ENCODE measurements around the gene COL21A1. TPM values are rescaled to one million over a fixed set of nuclear protein-coding genes. Genes with fewer than 3 reads are reported as not detected.

The COL21A1 gene
- total RNA-seq, 2 experiments from 2014 or later = not detected

GRCh38 chr6:56140090-56140489 lies 107.3 kb downstream of the COL21A1 start:
- Mint-ChIP-seq H3K9me3 (peaks cover 15% of the 10 kb centered on the region), H3K36me3 (ENCODE audit: low read depth) (no peaks in the 10 kb centered on the region), H3K4me1 (ENCODE audit: low read depth) (no peaks in the 10 kb centered on the region), H3K4me3 (no peak overlapping the region), H3K27me3 (ENCODE audit: low read depth) (no peaks in the 10 kb centered on the region), H3K27ac (no peak overlapping the region)
- DNase-seq = no peak
- intact Hi-C loops (cut with micrococcal nuclease) = no loop called here
- CTCF ChIA-PET = no interaction called here

DNA sequence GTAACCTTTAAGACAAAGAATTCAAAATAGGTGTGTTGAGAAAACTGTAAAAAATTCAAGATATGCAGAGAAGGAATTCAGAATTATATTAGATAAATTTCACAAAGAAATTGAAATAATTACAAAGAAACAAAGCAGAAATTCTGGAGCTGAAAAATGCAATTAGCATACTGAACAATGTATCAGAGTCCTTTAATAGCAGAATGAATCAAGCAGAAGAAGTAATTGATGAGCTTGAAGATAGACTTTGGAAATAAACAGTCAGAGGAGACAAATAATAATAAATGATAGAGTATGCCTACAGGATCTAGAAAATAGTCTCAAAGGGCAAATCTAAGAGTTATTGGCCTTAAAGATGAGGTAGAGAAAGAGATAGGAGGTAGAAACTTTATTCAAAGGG lies 131.7 kb downstream of the COL21A1 start:
- Mint-ChIP-seq H3K4me1 (ENCODE audit: low read depth) (no peaks in the 10 kb centered on the region), H3K36me3 (ENCODE audit: low read depth) (no peaks in the 10 kb centered on the region), H3K27me3 (ENCODE audit: low read depth) (no peaks in the 10 kb centered on the region), H3K27ac (no peak overlapping the region), H3K9me3 (peaks cover 11% of the 10 kb centered on the region), H3K4me3 (no peak overlapping the region)
- intact Hi-C loops (cut with micrococcal nuclease) = no loop called here
- DNase-seq = no peak
- CTCF ChIA-PET = no interaction called here

GRCh38 chr6:56109149-56109548 lies 138.2 kb downstream of the COL21A1 start:
- peaks cover 2% of the 10 kb centered on the region for H3K9me3 Mint-ChIP-seq
- no peaks in the 10 kb centered on the region for H3K36me3 Mint-ChIP-seq (ENCODE audit: low read depth)
- CTCF ChIA-PET = no interaction called here
- H3K4me3 Mint-ChIP-seq = no peak overlapping the region
- H3K27me3 Mint-ChIP-seq (ENCODE audit: low read depth) = no peaks in the 10 kb centered on the region
- intact Hi-C loops (cut with micrococcal nuclease) = no loop called here
- DNase-seq = no peak
- no peak overlapping the region for H3K27ac Mint-ChIP-seq
- no peaks in the 10 kb centered on the region for H3K4me1 Mint-ChIP-seq (ENCODE audit: low read depth)

DNA sequence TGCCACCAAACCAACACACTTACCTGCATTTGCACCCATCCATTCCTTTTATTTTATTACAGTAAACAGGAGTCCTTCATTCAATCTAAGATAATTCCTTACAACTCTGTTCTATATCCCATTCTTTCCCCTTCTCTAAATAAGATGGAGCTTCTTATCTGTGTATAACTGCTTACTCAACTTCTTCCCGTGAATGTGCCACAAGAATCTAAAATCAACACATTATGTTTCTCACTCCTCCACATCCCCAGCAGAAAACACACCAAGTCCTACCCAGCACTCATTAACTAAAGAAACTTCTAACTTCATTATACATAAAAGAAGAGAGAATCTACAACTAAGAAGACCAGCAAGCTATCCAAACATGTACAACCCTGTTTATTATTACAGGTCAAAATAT lies 141.1 kb downstream of the COL21A1 start:
- intact Hi-C loops (cut with micrococcal nuclease) = no loop called here
- Mint-ChIP-seq H3K9me3 (peaks cover 2% of the 10 kb centered on the region), H3K27me3 (ENCODE audit: low read depth) (no peaks in the 10 kb centered on the region), H3K4me1 (ENCODE audit: low read depth) (no peaks in the 10 kb centered on the region), H3K36me3 (ENCODE audit: low read depth) (no peaks in the 10 kb centered on the region), H3K4me3 (no peak overlapping the region), H3K27ac (no peak overlapping the region)
- CTCF ChIA-PET = no interaction called here
- no peak for DNase-seq

GRCh38 chr6:56104591-56104990 lies 142.8 kb downstream of the COL21A1 start:
- Mint-ChIP-seq H3K27me3 (ENCODE audit: low read depth) (no peaks in the 10 kb centered on the region), H3K27ac (no peak overlapping the region), H3K4me1 (ENCODE audit: low read depth) (no peaks in the 10 kb centered on the region), H3K9me3 (peaks cover 5% of the 10 kb centered on the region), H3K36me3 (ENCODE audit: low read depth) (no peaks in the 10 kb centered on the region), H3K4me3 (no peak overlapping the region)
- intact Hi-C loops (cut with micrococcal nuclease) = no loop called here
- CTCF ChIA-PET = no interaction called here
- DNase-seq = no peak

DNA sequence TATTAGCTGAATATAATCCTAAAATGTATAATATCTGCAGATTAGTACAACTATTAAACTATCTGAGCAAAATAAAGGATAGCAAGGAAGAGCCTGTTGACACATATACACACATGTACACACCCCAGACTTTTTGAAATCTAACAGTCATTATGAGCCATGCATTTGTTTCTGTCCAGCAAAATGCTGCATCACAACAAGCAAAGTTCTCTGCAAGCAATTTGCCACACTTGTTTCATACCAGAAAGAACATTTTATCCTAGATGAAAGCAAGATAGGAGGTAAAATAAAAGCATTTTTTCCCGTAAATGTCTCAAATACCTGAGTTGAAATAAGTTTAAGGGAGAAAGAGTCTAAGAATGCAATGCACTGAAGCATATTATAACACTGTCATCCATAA lies 145.2 kb downstream of the COL21A1 start:
- Mint-ChIP-seq H3K9me3 (peaks cover 7% of the 10 kb centered on the region), H3K27ac (no peak overlapping the region), H3K4me3 (no peak overlapping the region), H3K4me1 (ENCODE audit: low read depth) (no peaks in the 10 kb centered on the region), H3K36me3 (ENCODE audit: low read depth) (no peaks in the 10 kb centered on the region), H3K27me3 (ENCODE audit: low read depth) (no peaks in the 10 kb centered on the region)
- intact Hi-C loops (cut with micrococcal nuclease) = no loop called here
- no peak for DNase-seq
- CTCF ChIA-PET = interaction anchor here (0.6 kb wide), 1 partner anchor 206 kb away, joined by 4 read pairs; no protein-coding TSS in a partner anchor

DNA sequence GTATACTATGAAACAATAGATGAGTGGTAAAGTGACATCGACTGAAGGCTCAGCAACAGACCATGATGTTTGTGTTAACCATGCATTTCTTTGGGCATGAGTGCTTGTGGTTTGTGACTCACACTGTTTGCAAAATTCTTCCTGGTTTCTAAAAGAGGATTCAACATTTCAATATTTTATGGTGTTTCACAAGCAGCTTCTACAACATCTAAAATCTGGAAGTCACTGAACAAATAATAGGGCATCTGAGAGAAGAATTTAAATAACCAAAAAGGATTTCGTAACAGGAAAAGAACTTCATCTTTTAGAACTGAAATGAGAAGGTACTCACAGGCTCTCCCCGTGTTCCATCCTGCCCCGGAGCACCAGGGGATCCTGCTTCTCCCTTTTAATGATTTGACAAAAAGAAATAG lies 146.2 kb downstream of the COL21A1 start:
- Mint-ChIP-seq H3K9me3 (peaks cover 5% of the 10 kb centered on the region), H3K4me1 (ENCODE audit: low read depth) (no peaks in the 10 kb centered on the region), H3K27ac (no peak overlapping the region), H3K27me3 (ENCODE audit: low read depth) (no peaks in the 10 kb centered on the region), H3K36me3 (ENCODE audit: low read depth) (no peaks in the 10 kb centered on the region), H3K4me3 (no peak overlapping the region)
- CTCF ChIA-PET = no interaction called here
- no peak for DNase-seq
- intact Hi-C loops (cut with micrococcal nuclease) = no loop called here

DNA sequence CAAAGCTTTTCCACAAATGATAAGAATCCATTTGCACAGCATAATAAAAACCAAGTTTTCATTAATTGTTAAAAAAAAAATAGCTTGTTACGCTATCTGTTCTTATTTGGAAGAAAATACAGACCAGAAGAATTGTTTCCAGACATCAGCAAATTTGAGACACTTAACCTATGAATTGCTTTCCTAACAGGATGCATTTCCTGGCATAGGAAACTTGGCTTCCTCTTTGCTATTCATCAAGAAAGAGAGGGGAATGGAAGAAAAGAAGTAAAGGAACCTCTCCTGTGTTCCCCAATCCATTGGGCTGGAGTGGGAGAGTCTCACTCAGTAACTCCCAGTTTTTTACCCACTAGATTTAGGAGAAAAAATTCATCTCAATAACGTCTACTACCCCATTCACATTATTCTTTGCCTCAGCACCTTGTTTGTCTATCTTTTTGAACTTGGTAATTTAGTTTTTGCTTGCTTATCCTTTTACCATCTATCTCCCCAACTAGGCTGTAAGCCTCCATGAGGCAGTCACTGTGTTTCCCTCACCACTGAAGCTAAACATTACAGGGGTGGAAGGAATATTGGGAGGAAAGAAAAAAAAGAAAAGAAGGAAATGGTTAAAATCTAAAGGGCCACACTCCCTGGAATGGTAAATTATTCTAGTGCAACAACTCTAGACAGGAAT lies 150.3 kb downstream of the COL21A1 start:
- Mint-ChIP-seq H3K27ac (no peak overlapping the region), H3K4me3 (no peak overlapping the region), H3K4me1 (ENCODE audit: low read depth) (no peaks in the 10 kb centered on the region), H3K27me3 (ENCODE audit: low read depth) (no peaks in the 10 kb centered on the region), H3K36me3 (ENCODE audit: low read depth) (no peaks in the 10 kb centered on the region), H3K9me3 (peaks cover 7% of the 10 kb centered on the region)
- CTCF ChIA-PET = no interaction called here
- intact Hi-C loops (cut with micrococcal nuclease) = loop anchor here (5.0 kb wide), 1 partner anchor 495 kb away; no protein-coding TSS in a partner anchor
- DNase-seq = no peak

DNA sequence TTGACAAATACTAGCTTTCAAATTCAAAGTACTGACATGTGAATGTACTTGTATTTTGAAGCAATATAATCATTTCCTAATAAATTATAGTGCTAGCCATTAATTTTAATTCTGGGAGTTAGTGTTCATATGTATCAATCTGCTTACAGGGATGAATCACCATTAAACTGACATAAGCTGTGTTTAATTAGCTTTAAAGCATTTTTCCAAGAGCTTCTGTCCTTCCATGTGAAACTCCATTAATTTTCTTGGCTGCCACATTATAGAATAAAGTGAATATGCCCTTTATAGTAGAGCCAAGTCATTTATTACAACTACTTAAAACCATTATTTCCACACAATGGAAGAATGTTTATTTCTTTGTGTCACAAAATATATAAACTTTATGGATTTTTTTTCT lies 150.8 kb downstream of the COL21A1 start:
- CTCF ChIA-PET = no interaction called here
- Mint-ChIP-seq H3K27ac (no peak overlapping the region), H3K4me3 (no peak overlapping the region), H3K9me3 (peaks cover 7% of the 10 kb centered on the region), H3K27me3 (ENCODE audit: low read depth) (no peaks in the 10 kb centered on the region), H3K4me1 (ENCODE audit: low read depth) (no peaks in the 10 kb centered on the region), H3K36me3 (ENCODE audit: low read depth) (no peaks in the 10 kb centered on the region)
- intact Hi-C loops (cut with micrococcal nuclease) = loop anchor here (5.0 kb wide), 1 partner anchor 496 kb away; no protein-coding TSS in a partner anchor
- DNase-seq = no peak

DNA sequence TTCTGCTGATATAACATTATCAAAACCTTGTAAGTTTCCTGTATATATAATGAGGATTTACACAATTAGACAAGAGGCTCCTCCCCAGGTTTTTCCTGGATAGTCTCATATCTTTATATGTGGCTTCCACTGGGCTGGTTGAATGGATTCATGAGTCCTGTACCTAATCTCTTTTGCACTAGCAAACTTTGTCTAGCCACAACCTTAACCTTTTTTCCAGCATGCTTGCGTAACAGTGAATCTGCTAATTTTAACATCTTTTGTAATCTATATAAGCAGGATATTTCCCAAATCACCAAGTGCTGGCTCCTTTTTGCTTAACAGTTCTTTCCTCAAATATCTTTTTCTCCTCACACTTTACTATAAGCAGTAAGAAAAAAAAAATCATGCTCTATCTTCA lies 153.6 kb downstream of the COL21A1 start:
- H3K4me1 Mint-ChIP-seq (ENCODE audit: low read depth) = no peaks in the 10 kb centered on the region
- H3K27me3 Mint-ChIP-seq (ENCODE audit: low read depth) = no peaks in the 10 kb centered on the region
- no peak overlapping the region for H3K4me3 Mint-ChIP-seq
- CTCF ChIA-PET = no interaction called here
- H3K27ac Mint-ChIP-seq = no peak overlapping the region
- intact Hi-C loops (cut with micrococcal nuclease) = no loop called here
- H3K36me3 Mint-ChIP-seq (ENCODE audit: low read depth) = no peaks in the 10 kb centered on the region
- DNase-seq = no peak
- peaks cover 2% of the 10 kb centered on the region for H3K9me3 Mint-ChIP-seq

- peaks cover 5% of the 10 kb centered on the region for H3K9me3 Mint-ChIP-seq
- H3K27me3 Mint-ChIP-seq (ENCODE audit: low read depth) = no peaks in the 10 kb centered on the region
- no peak overlapping the region for H3K27ac Mint-ChIP-seq
- intact Hi-C loops (cut with micrococcal nuclease) = no loop called here
- no peak overlapping the region for H3K4me3 Mint-ChIP-seq
- no peaks in the 10 kb centered on the region for H3K36me3 Mint-ChIP-seq (ENCODE audit: low read depth)
- CTCF ChIA-PET = no interaction called here
- H3K4me1 Mint-ChIP-seq (ENCODE audit: low read depth) = no peaks in the 10 kb centered on the region
- no peak for DNase-seq
Observed at GRCh38 chr6:56091159-56091869, 156.1 kb downstream of the COL21A1 start.

- no peaks in the 10 kb centered on the region for H3K36me3 Mint-ChIP-seq (ENCODE audit: low read depth)
- H3K4me1 Mint-ChIP-seq (ENCODE audit: low read depth) = no peaks in the 10 kb centered on the region
- no peak overlapping the region for H3K4me3 Mint-ChIP-seq
- H3K27ac Mint-ChIP-seq = no peak overlapping the region
- no peaks in the 10 kb centered on the region for H3K27me3 Mint-ChIP-seq (ENCODE audit: low read depth)
- no peak for DNase-seq
- CTCF ChIA-PET = no interaction called here
- H3K9me3 Mint-ChIP-seq = peaks cover 5% of the 10 kb centered on the region
- intact Hi-C loops (cut with micrococcal nuclease) = no loop called here
Observed at GRCh38 chr6:56088641-56089040, 158.7 kb downstream of the COL21A1 start.

GRCh38 chr6:56087421-56087820 lies 160.0 kb downstream of the COL21A1 start:
- H3K27ac Mint-ChIP-seq = no peak overlapping the region
- H3K9me3 Mint-ChIP-seq = peaks cover 3% of the 10 kb centered on the region
- intact Hi-C loops (cut with micrococcal nuclease) = no loop called here
- H3K27me3 Mint-ChIP-seq (ENCODE audit: low read depth) = no peaks in the 10 kb centered on the region
- no peak for DNase-seq
- no peaks in the 10 kb centered on the region for H3K36me3 Mint-ChIP-seq (ENCODE audit: low read depth)
- CTCF ChIA-PET = no interaction called here
- no peak overlapping the region for H3K4me3 Mint-ChIP-seq
- no peaks in the 10 kb centered on the region for H3K4me1 Mint-ChIP-seq (ENCODE audit: low read depth)

Measured in activated naive CD4-positive, alpha-beta T cell treated with anti-CD3 and anti-CD28 coated beads for 36 hours (primary cell).